Astrocyte (in vitro differentiated cells and primary cell): ENCODE measurements around the gene OPN1SW. TPM values are rescaled to one million over a fixed set of nuclear protein-coding genes. Genes with fewer than 3 reads are reported as not detected.
A peak's percentile ranks its signal among the peaks of the same experiment; 100 is the strongest.

Source experiments
- DNase-seq: peaks from one replicate; pipeline ENCODE4 v3.0.0-alpha.2; 2010; ENCODE audit warnings: low read depth
- FAIRE-seq: peaks from 2 replicates; lab custom pipeline; 2011; peaks lifted over from hg19 to GRCh38; lab: Jason Lieb, UNC
- H2AFZ ChIP-seq: 2 replicates; pipeline ENCODE4 v1.6.0; 2012; ENCODE audit warnings: low read depth, low read length, inconsistent platforms
- H3K27ac ChIP-seq: 2 replicates; pipeline ENCODE4 v1.5.1; 2011; ENCODE audit warnings: low read depth, low read length, inconsistent platforms
- H3K27me3 ChIP-seq: 2 replicates; pipeline ENCODE4 v1.6.0; 2011; ENCODE audit warnings: low read length, inconsistent platforms; ENCODE audit not compliant: insufficient read depth
- H3K36me3 ChIP-seq: 2 replicates; pipeline ENCODE4 v1.5.1; 2011; ENCODE audit warnings: low read length, inconsistent platforms; ENCODE audit not compliant: insufficient read depth
- H3K4me1 ChIP-seq: 2 replicates; pipeline ENCODE4 v1.5.1; 2011; ENCODE audit warnings: low read length, inconsistent platforms; ENCODE audit not compliant: insufficient read depth
- H3K4me2 ChIP-seq: 2 replicates; pipeline ENCODE4 v1.6.0; 2012; ENCODE audit warnings: low read length, inconsistent platforms
- H3K4me3 ChIP-seq: 2 replicates; pipeline ENCODE4 v1.5.1; 2011; ENCODE audit warnings: low read depth, mild to moderate bottlenecking, low read length, inconsistent platforms; ENCODE audit not compliant: insufficient read depth
- H3K79me2 ChIP-seq: 2 replicates; pipeline ENCODE4 v1.6.0; 2012; ENCODE audit warnings: mild to moderate bottlenecking, low read length, inconsistent platforms; ENCODE audit not compliant: insufficient read depth
- H3K9ac ChIP-seq: 2 replicates; pipeline ENCODE4 v1.6.0; 2012; ENCODE audit warnings: mild to moderate bottlenecking, low read length, inconsistent platforms
- H3K9me3 ChIP-seq: 2 replicates; pipeline ENCODE4 v1.5.1; 2012; ENCODE audit warnings: low read depth, mild to moderate bottlenecking, low read length, inconsistent platforms; ENCODE audit not compliant: insufficient read depth
- H4K20me1 ChIP-seq: 2 replicates; pipeline ENCODE4 v1.6.0; 2012; ENCODE audit warnings: low read length, inconsistent platforms; ENCODE audit not compliant: insufficient read depth
- H3K27ac Mint-ChIP-seq: one replicate; pipeline ENCODE4 v1.8.0; 2021; ENCODE audit warnings: mild to moderate bottlenecking, mixed read lengths; ENCODE audit not compliant: unreplicated experiment
- H3K27me3 Mint-ChIP-seq: one replicate; pipeline ENCODE4 v1.8.0; 2021; ENCODE audit warnings: low read depth, mixed read lengths; ENCODE audit not compliant: unreplicated experiment
- H3K36me3 Mint-ChIP-seq: one replicate; pipeline ENCODE4 v1.8.0; 2021; ENCODE audit warnings: low read depth, mixed read lengths; ENCODE audit not compliant: unreplicated experiment
- H3K4me1 Mint-ChIP-seq: one replicate; pipeline ENCODE4 v1.8.0; 2021; ENCODE audit warnings: low read depth, mixed read lengths; ENCODE audit not compliant: unreplicated experiment
- H3K4me3 Mint-ChIP-seq: one replicate; pipeline ENCODE4 v1.8.0; 2021; ENCODE audit warnings: mild to moderate bottlenecking, moderate library complexity, mixed read lengths; ENCODE audit not compliant: unreplicated experiment
- H3K9me3 Mint-ChIP-seq: one replicate; pipeline ENCODE4 v1.8.0; 2021; ENCODE audit warnings: mild to moderate bottlenecking, mixed read lengths; ENCODE audit not compliant: unreplicated experiment
- EZH2 ChIP-seq: IDR thresholded peaks from 2 replicates; pipeline ENCODE4 v1.6.1; 2012; ENCODE audit warnings: mild to moderate bottlenecking, low read length, inconsistent platforms; ENCODE audit not compliant: insufficient read depth
- total RNA-seq: library from RNA; stranded (reverse); gene quantifications from 2 replicates; pipeline ENCODE4 v1.2.1, GENCODE V29; 2021
- TF ChIP-seq, protein P1 (sequence below): IDR thresholded peaks from 2 replicates; pipeline ENCODE4 v1.5.1; 2011; ENCODE audit warnings: low read depth, mild to moderate bottlenecking, inconsistent platforms, low read length, moderate library complexity; ENCODE audit not compliant: insufficient read depth

The OPN1SW gene
- total RNA-seq, 1 donor from 2014 or later = not detected

DNA sequence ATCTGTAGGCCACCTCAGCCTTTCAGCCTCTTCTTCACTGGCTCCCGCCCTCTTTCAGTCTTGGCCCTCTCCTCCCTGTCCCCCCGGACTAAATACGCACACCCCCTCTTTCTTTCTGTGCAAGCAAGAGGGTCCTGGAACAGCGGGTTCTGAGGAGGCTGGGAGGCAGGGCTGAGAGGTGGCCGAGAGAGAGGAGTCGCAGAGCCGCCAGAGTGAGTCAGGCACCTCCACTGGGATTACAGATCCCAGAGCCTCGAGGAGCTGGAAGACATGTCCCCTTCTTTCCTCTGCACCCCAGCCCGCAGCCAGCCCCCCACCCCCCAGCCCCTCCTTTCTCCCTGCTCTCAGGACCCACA lies 16.4 kb upstream of the OPN1SW start:
- H3K9ac ChIP-seq = peak overlapping the region; percentile 74
- H3K4me3 ChIP-seq = peak overlapping the region; percentile 69
- no peak for FAIRE-seq

DNA sequence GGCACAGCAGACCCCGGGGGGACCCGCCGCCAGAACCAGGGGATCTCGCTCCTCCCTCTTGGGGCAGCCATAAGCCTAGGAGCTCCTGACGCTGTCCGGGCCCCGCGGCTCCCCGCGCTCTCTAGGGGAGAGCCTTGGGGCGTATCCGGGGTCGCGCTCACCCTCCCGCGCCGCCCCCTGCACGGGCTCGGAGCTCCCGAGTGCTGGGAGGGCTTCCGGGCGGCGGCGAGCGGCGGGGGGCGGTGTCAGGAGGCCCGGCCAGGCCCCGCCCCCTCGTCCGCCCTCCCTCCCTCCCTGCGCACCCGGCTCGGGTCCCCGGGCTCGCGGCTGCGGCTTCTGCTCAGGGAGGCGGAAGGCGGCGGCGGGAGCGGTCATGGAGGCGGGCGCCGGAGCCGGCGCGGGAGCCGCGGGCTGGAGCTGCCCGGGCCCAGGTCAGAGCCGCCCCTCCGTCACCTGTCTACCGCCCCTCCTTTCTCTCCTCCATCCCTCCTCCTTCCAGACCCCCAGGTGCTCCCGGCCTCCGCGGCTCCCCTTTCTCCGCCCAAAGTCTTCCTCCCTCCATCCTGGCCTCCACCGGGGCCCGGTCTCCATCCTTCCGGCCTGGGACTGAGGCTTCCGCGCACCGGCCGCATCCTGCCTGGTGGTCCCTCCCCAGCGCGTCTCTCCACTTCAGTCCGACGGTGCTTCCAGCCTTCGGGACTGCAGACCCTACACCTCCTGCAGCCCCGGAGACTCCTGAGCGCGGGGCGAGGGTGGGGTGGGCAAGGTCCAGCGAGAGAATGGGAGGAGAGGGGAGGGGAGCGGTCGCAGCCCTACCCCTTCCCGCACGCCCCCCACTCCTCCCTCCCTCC lies 15.8 kb upstream of the OPN1SW start, which contains the start of gene CCDC136:
Gene CCDC136, plus strand, starts transcription at position 848 of the 851 bp plus-strand sequence. CDS start 444 bp downstream, outside the sequence.
- peak within 1 kb of the TSS; percentile 69 for H3K4me3 ChIP-seq
- no peaks in the 10 kb centered on the region for H3K9me3 ChIP-seq
- Mint-ChIP-seq H3K27me3 (peaks cover 9% of the 10 kb centered on the region), H3K4me1 (peaks cover 12% of the 10 kb centered on the region), H3K4me3 (peak within 1 kb of the TSS; percentile 86), H3K9me3 (no peaks in the 10 kb centered on the region), H3K36me3 (peaks cover 11% of the 10 kb centered on the region), H3K27ac (no peak within 1 kb of the TSS)
- peak within 1 kb of the TSS; percentile 74 for H3K9ac ChIP-seq
- no peaks in the 10 kb centered on the region for H3K79me2 ChIP-seq
- FAIRE-seq = no peak
- TF ChIP-seq EZH2 = no peak
- TF ChIP-seq, protein P1, sequence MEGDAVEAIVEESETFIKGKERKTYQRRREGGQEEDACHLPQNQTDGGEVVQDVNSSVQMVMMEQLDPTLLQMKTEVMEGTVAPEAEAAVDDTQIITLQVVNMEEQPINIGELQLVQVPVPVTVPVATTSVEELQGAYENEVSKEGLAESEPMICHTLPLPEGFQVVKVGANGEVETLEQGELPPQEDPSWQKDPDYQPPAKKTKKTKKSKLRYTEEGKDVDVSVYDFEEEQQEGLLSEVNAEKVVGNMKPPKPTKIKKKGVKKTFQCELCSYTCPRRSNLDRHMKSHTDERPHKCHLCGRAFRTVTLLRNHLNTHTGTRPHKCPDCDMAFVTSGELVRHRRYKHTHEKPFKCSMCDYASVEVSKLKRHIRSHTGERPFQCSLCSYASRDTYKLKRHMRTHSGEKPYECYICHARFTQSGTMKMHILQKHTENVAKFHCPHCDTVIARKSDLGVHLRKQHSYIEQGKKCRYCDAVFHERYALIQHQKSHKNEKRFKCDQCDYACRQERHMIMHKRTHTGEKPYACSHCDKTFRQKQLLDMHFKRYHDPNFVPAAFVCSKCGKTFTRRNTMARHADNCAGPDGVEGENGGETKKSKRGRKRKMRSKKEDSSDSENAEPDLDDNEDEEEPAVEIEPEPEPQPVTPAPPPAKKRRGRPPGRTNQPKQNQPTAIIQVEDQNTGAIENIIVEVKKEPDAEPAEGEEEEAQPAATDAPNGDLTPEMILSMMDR = no peak
- H4K20me1 ChIP-seq = no peaks in the 10 kb centered on the region
- H3K27me3 ChIP-seq = peaks cover 4% of the 10 kb centered on the region
- H3K36me3 ChIP-seq = no peaks in the 10 kb centered on the region
- H3K4me1 ChIP-seq = peaks cover 12% of the 10 kb centered on the region
- H2AFZ ChIP-seq = peak within 1 kb of the TSS; percentile 96
- H3K4me2 ChIP-seq = peak within 1 kb of the TSS; percentile 96
- H3K27ac ChIP-seq = no peak within 1 kb of the TSS
- no peak for DNase-seq

More for the DNA sequence above, 16.4 kb upstream of the OPN1SW start:
- TF ChIP-seq EZH2 = no peak
- TF ChIP-seq, protein P1 = no peak
- peaks cover 12% of the 10 kb centered on the region for H3K4me1 ChIP-seq
- H3K27me3 Mint-ChIP-seq = peaks cover 9% of the 10 kb centered on the region
- no peaks in the 10 kb centered on the region for H4K20me1 ChIP-seq
- H3K79me2 ChIP-seq = no peaks in the 10 kb centered on the region
- H3K36me3 ChIP-seq = no peaks in the 10 kb centered on the region
- no peak overlapping the region for H3K27ac ChIP-seq
- H3K9me3 ChIP-seq = no peaks in the 10 kb centered on the region
- peak overlapping the region; percentile 86 for H3K4me3 Mint-ChIP-seq
- H3K27me3 ChIP-seq = peaks cover 4% of the 10 kb centered on the region
- no peaks in the 10 kb centered on the region for H3K9me3 Mint-ChIP-seq
- H3K27ac Mint-ChIP-seq = no peak overlapping the region
- peaks cover 14% of the 10 kb centered on the region for H3K4me1 Mint-ChIP-seq
- H2AFZ ChIP-seq = peak overlapping the region; percentile 95
- peak overlapping the region; percentile 96 for H3K4me2 ChIP-seq
- no peak for DNase-seq
- peaks cover 14% of the 10 kb centered on the region for H3K36me3 Mint-ChIP-seq
